Mesenchymal stem cell (in vitro differentiated cells and primary cell): ENCODE data around the gene ACTL7A.

Experiments used
- DNase-seq: peaks from one replicate; pipeline ENCODE4 v3.0.0-alpha.2; 2013
- H2AFZ ChIP-seq: one replicate; pipeline ENCODE4 v1.6.1; 2013; ENCODE audit warnings: low read depth, mild to moderate bottlenecking, control low read depth, inconsistent platforms, low read length, moderate library complexity
- H2AK5ac ChIP-seq: 2 replicates; pipeline ENCODE4 v1.6.1; 2013; ENCODE audit warnings: low read length, moderate library complexity, mild to moderate bottlenecking, inconsistent platforms; ENCODE audit not compliant: severe bottlenecking
- H2BK120ac ChIP-seq: one replicate; pipeline ENCODE4 v1.6.1; 2013; ENCODE audit warnings: low read depth, mild to moderate bottlenecking, inconsistent platforms, low read length, moderate library complexity
- H2BK12ac ChIP-seq, 2 experiments: one replicate each; pipeline ENCODE4 v1.6.1; 2013; ENCODE audit warnings: inconsistent platforms in 2 of 2, low read length in 2 of 2, mild to moderate bottlenecking in 2 of 2, moderate library complexity in 2 of 2, control low read depth in 1 of 2
- H2BK15ac ChIP-seq: one replicate; pipeline ENCODE4 v1.6.1; 2013; ENCODE audit warnings: mild to moderate bottlenecking, low read depth, inconsistent platforms; ENCODE audit not compliant: poor library complexity, severe bottlenecking
- H2BK5ac ChIP-seq: 2 replicates; pipeline ENCODE4 v1.6.1; 2013; ENCODE audit warnings: low read depth, mild to moderate bottlenecking, low read length, control low read depth, inconsistent platforms; ENCODE audit not compliant: poor library complexity, severe bottlenecking
- H3K14ac ChIP-seq, 2 experiments: one replicate each; pipeline ENCODE4 v1.6.1; 2013; ENCODE audit warnings: inconsistent platforms in 2 of 2, low read length in 2 of 2, control low read depth in 1 of 2, mild to moderate bottlenecking in 1 of 2, moderate library complexity in 1 of 2
- H3K18ac ChIP-seq, 2 experiments: one replicate each; pipeline ENCODE4 v1.6.1; 2013; ENCODE audit warnings: inconsistent platforms in 2 of 2, low read length in 2 of 2, control low read depth in 1 of 2, low read depth in 1 of 2, mild to moderate bottlenecking in 1 of 2
- H3K23ac ChIP-seq, 2 experiments: one replicate each; pipeline ENCODE4 v1.6.1; 2013; ENCODE audit warnings: inconsistent platforms in 2 of 2, low read length in 2 of 2, mild to moderate bottlenecking in 2 of 2, moderate library complexity in 2 of 2, control low read depth in 1 of 2
- H3K27ac ChIP-seq: 2 replicates; pipeline ENCODE4 v1.5.1; 2013; ENCODE audit warnings: mild to moderate bottlenecking, moderate library complexity, low read length, control low read depth, inconsistent platforms; ENCODE audit not compliant: poor library complexity, severe bottlenecking
- H3K27me3 ChIP-seq, 2 experiments: 2 replicates each; pipeline versions ENCODE4 v1.6.1 to v1.7.0; 2013; ENCODE audit warnings: low read length in 2 of 2, mild to moderate bottlenecking in 2 of 2, moderate library complexity in 2 of 2, control low read depth in 1 of 2, inconsistent platforms in 1 of 2; ENCODE audit not compliant: control insufficient read depth in 1 of 2, insufficient read depth in 1 of 2
- H3K36me3 ChIP-seq, 2 experiments: 2 replicates each; pipeline versions ENCODE4 v1.6.1 to v1.7.0; 2013; ENCODE audit warnings: low read length in 2 of 2, control low read depth in 1 of 2, inconsistent platforms in 1 of 2, low read depth in 1 of 2, mild to moderate bottlenecking in 1 of 2; ENCODE audit not compliant: insufficient read depth in 2 of 2, control insufficient read depth in 1 of 2
- H3K4ac ChIP-seq, 2 experiments: one replicate each; pipeline ENCODE4 v1.6.1; 2013; ENCODE audit warnings: inconsistent platforms in 2 of 2, low read length in 2 of 2, mild to moderate bottlenecking in 2 of 2, moderate library complexity in 2 of 2, control low read depth in 1 of 2, low read depth in 1 of 2
- H3K4me1 ChIP-seq: 2 replicates; pipeline ENCODE4 v1.6.1; 2013; ENCODE audit warnings: low read depth, low read length, control low read depth; ENCODE audit not compliant: control insufficient read depth, insufficient read depth
- H3K4me2 ChIP-seq: 2 replicates; pipeline ENCODE4 v1.6.1; 2013; ENCODE audit warnings: low read length, mild to moderate bottlenecking, inconsistent platforms; ENCODE audit not compliant: poor library complexity, severe bottlenecking
- H3K4me3 ChIP-seq, 2 experiments: 2 replicates each; pipeline versions ENCODE4 v1.5.1 to v1.7.0; 2013; ENCODE audit warnings: low read length in 2 of 2, mild to moderate bottlenecking in 2 of 2, control low read depth in 1 of 2, low read depth in 1 of 2; ENCODE audit not compliant: insufficient read depth in 1 of 2
- H3K79me1 ChIP-seq: replicated peaks from 2 replicates; pipeline ENCODE4 v1.6.1; 2013; ENCODE audit warnings: mild to moderate bottlenecking, control low read depth, low read length, inconsistent platforms; ENCODE audit not compliant: poor library complexity, severe bottlenecking
- H3K9ac ChIP-seq: 2 replicates; pipeline ENCODE4 v1.7.0; 2013; ENCODE audit warnings: mild to moderate bottlenecking, low read length, moderate library complexity
- H3K9me3 ChIP-seq: 2 replicates; pipeline ENCODE4 v1.7.0; 2013; ENCODE audit warnings: mild to moderate bottlenecking, low read length; ENCODE audit not compliant: control insufficient read depth
- H4K8ac ChIP-seq: one replicate; pipeline ENCODE4 v1.6.1; 2013; ENCODE audit warnings: inconsistent platforms, mild to moderate bottlenecking, low read length, moderate library complexity
- H4K91ac ChIP-seq: one replicate; pipeline ENCODE4 v1.6.1; 2013; ENCODE audit warnings: mild to moderate bottlenecking, low read length, inconsistent platforms
- WGBS: methylation state at CpG from one replicate; pipeline ENCODE4 v1.1.7; 2013; ENCODE audit warnings: mixed read lengths; 5-methylcytosine and 5-hydroxymethylcytosine counted together

The ACTL7A gene

GRCh38 chr9:108869092-108869725 lies 7.1 kb downstream of the ACTL7A start:
- Histone ChIP-seq H3K14ac (no peak overlapping the region), H3K9me3 (peaks cover 13% of the 10 kb centered on the region), H2BK120ac (no peak overlapping the region), H3K79me1 (peaks cover 2% of the 10 kb centered on the region), H3K4me2 (no peak overlapping the region), H3K27ac (peak overlapping the region; percentile 28), H3K18ac (no peak overlapping the region), H3K4me1 (peaks cover 2% of the 10 kb centered on the region), H2BK12ac (no peak overlapping the region), H3K4me3 (no peak overlapping the region), H2BK5ac (no peak overlapping the region), H3K23ac (no peak overlapping the region), H3K9ac (no peak overlapping the region), H4K8ac (no peak overlapping the region), H2AK5ac (peak overlapping the region; percentile 15), H3K4ac (no peak overlapping the region), H4K91ac (no peak overlapping the region), H2AFZ (no peak overlapping the region), H3K27me3 (no peaks in the 10 kb centered on the region), H2BK15ac (no peak overlapping the region), H3K36me3 (peaks cover 8 to 62% of the 10 kb centered on the region in 2 experiments)
- DNase-seq = peak; percentile 17
- WGBS = 64% methylated on average over 3 of the region's 3 CpGs

DNA sequence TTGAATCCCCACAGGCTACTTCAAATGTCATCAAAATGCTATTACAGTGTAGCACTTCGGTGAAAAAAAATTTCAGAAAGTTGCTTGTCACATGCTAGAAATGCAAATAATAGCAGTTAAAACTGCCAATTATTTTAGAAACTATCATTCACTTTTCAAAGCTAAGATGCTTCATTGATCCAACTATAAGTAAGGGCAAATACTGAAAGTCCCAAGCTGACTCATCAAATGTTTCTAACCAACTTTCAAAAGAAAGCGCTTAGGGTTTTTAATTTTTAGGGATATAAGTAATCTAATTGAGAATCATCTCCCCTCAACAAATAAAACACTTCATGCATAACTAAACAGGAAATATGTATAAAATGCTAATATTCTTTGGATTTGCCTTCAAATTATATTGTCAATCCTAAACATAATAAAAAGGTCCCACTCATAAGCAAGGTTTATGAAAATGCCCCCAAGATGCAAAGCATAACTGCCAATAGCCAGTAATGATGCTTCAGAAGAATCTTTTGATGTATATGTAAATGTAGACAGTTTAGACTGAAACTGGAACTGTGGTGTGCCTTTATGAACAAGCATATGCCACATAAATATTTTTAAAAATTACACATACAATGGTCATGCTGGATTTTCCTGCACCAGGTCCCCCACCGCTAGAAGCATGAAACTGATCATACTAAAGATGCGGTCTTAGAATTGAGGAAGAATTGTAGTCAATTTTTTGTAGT lies 12.2 kb downstream of the ACTL7A start:
- H3K9me3 ChIP-seq = peaks cover 13% of the 10 kb centered on the region

GRCh38 chr9:108876425-108876824 lies 14.4 kb downstream of the ACTL7A start:
- H2BK5ac ChIP-seq = no peak overlapping the region
- no peak for DNase-seq
- no peak overlapping the region for H3K4me3 ChIP-seq
- no peak overlapping the region for H2BK120ac ChIP-seq
- no peak overlapping the region for H2AFZ ChIP-seq
- no peaks in the 10 kb centered on the region for H3K27me3 ChIP-seq
- H3K18ac ChIP-seq = no peak overlapping the region
- no peak overlapping the region for H3K4me2 ChIP-seq
- no peaks in the 10 kb centered on the region for H3K4me1 ChIP-seq
- peaks cover 6% of the 10 kb centered on the region for H3K79me1 ChIP-seq
- no peak overlapping the region for H3K9ac ChIP-seq
- H4K8ac ChIP-seq = no peak overlapping the region
- WGBS = 98% methylated on average over 5 of the region's 5 CpGs
- no peak overlapping the region for H3K27ac ChIP-seq
- H3K23ac ChIP-seq = no peak overlapping the region
- no peak overlapping the region for H4K91ac ChIP-seq
- peaks cover 25 to 96% of the 10 kb centered on the region in 2 experiments for H3K36me3 ChIP-seq
- H2BK15ac ChIP-seq = no peak overlapping the region
- no peak overlapping the region for H3K4ac ChIP-seq
- no peak overlapping the region for H2BK12ac ChIP-seq
- peaks cover 8% of the 10 kb centered on the region for H3K9me3 ChIP-seq
- H3K14ac ChIP-seq = no peak overlapping the region
- no peak overlapping the region for H2AK5ac ChIP-seq

More for the DNA sequence above, 12.2 kb downstream of the ACTL7A start:
- Histone ChIP-seq H3K23ac (no peak overlapping the region), H3K79me1 (peaks cover 6% of the 10 kb centered on the region), H2BK5ac (no peak overlapping the region), H3K4ac (no peak overlapping the region), H3K18ac (no peak overlapping the region), H2BK15ac (no peak overlapping the region), H2BK120ac (no peak overlapping the region), H2AFZ (no peak overlapping the region), H4K91ac (no peak overlapping the region), H3K27ac (no peak overlapping the region), H3K4me3 (no peak overlapping the region), H3K9ac (no peak overlapping the region), H3K27me3 (no peaks in the 10 kb centered on the region), H3K4me2 (no peak overlapping the region), H3K14ac (no peak overlapping the region), H3K36me3 (peaks cover 23 to 94% of the 10 kb centered on the region in 2 experiments), H2BK12ac (no peak overlapping the region), H3K4me1 (peaks cover under 1% of the 10 kb centered on the region), H2AK5ac (no peak overlapping the region), H4K8ac (no peak overlapping the region)
- WGBS = 100% methylated on average over 1 of the region's 4 CpGs
- DNase-seq = no peak

- no peak overlapping the region for H4K8ac ChIP-seq
- H3K79me1 ChIP-seq = peaks cover 6% of the 10 kb centered on the region
- H3K4me2 ChIP-seq = no peak overlapping the region
- H2BK15ac ChIP-seq = no peak overlapping the region
- H2BK12ac ChIP-seq = no peak overlapping the region
- no peak overlapping the region for H3K18ac ChIP-seq
- no peak overlapping the region for H3K14ac ChIP-seq
- H2BK120ac ChIP-seq = no peak overlapping the region
- no peaks in the 10 kb centered on the region for H3K27me3 ChIP-seq
- DNase-seq = no peak
- H3K9me3 ChIP-seq = no peaks in the 10 kb centered on the region
- 100% methylated on average over 2 of the region's 2 CpGs for WGBS
- H3K36me3 ChIP-seq = peaks cover 25 to 96% of the 10 kb centered on the region in 2 experiments
- no peak overlapping the region for H3K23ac ChIP-seq
- H4K91ac ChIP-seq = no peak overlapping the region
- H3K9ac ChIP-seq = no peak overlapping the region
- H2AFZ ChIP-seq = no peak overlapping the region
- H3K27ac ChIP-seq = no peak overlapping the region
- no peak overlapping the region for H2AK5ac ChIP-seq
- no peaks in the 10 kb centered on the region for H3K4me1 ChIP-seq
- H2BK5ac ChIP-seq = no peak overlapping the region
- H3K4ac ChIP-seq = no peak overlapping the region
- H3K4me3 ChIP-seq = no peak overlapping the region
Measured at GRCh38 chr9:108877524-108877923, 15.5 kb downstream of the ACTL7A start.
